Activated CD4-positive, alpha-beta T cell treated with anti-CD3 and anti-CD28 coated beads, Interleukin-2, Interleukin-6, amounts not matched to agents 100 ng/mL and 50 ng/mL, durations not matched to agents 16 hours and 8 hours (primary cell): ENCODE results near the gene CNPY3.
"Not testable (repeated sequence)": the region's sequence is repeated elsewhere in the genome, so short reads cannot be mapped to it uniquely, and the experiment has no call there.

Experiments
- DNase-seq: peaks from one replicate; pipeline ENCODE4 v3.0.0-alpha.2; 2020

CNPY3 gene

GRCh38 chr6:42916288-42916687 is 13.0 kb upstream of the CNPY3 start:
- no peak for DNase-seq

GRCh38 chr6:42921801-42922200 is 7.5 kb upstream of the CNPY3 start:
- no peak for DNase-seq

- DNase-seq: no peak
Observed at GRCh38 chr6:42923666-42924065, 5.6 kb upstream of the CNPY3 start.

GRCh38 chr6:42925248-42925857 is 3.9 kb upstream of the CNPY3 start:
- no peak for DNase-seq

GRCh38 chr6:42929821-42930360 is 611 bp downstream of the CNPY3 start:
- DNase-seq: peak; percentile 87

GRCh38 chr6:42932412-42932811 is 3.1 kb downstream of the CNPY3 start:
- no peak for DNase-seq

GRCh38 chr6:42933205-42933604 is 3.9 kb downstream of the CNPY3 start:
- no peak for DNase-seq

- no peak for DNase-seq
Observed at GRCh38 chr6:42935322-42935721, 6.0 kb downstream of the CNPY3 start.

GRCh38 chr6:42936398-42936797 is 7.1 kb downstream of the CNPY3 start:
- no peak for DNase-seq

GRCh38 chr6:42937548-42938427 is 8.5 kb downstream of the CNPY3 start:
- DNase-seq: no peak

GRCh38 chr6:42938428-42938796 is 9.1 kb downstream of the CNPY3 start:
- no peak for DNase-seq

- DNase-seq: no peak
Observed at GRCh38 chr6:42938987-42939809, 9.9 kb downstream of the CNPY3 start.

- no peak for DNase-seq
Observed at GRCh38 chr6:42939810-42940167, 10.5 kb downstream of the CNPY3 start.

- DNase-seq: no peak
Observed at GRCh38 chr6:42940493-42941045, 11.3 kb downstream of the CNPY3 start.

GRCh38 chr6:42941356-42941755 is 12.1 kb downstream of the CNPY3 start:
- not testable (repeated sequence) for DNase-seq

GRCh38 chr6:42942444-42942843 is 13.2 kb downstream of the CNPY3 start:
- no peak for DNase-seq

- DNase-seq: no peak
Observed at GRCh38 chr6:42947950-42948349, 18.7 kb downstream of the CNPY3 start.

GRCh38 chr6:42952389-42952788 is 23.1 kb downstream of the CNPY3 start:
- no peak for DNase-seq

GRCh38 chr6:42954405-42954804 is 25.1 kb downstream of the CNPY3 start:
- not testable (repeated sequence) for DNase-seq

- DNase-seq: no peak
Observed at GRCh38 chr6:42958125-42958524, 28.8 kb downstream of the CNPY3 start.

GRCh38 chr6:42959917-42960242 is 30.6 kb downstream of the CNPY3 start:
- no peak for DNase-seq

GRCh38 chr6:42960243-42961019 is 31.2 kb downstream of the CNPY3 start, which contains the start of gene GNMT:
GNMT (plus strand) TSS chr6:42960754; CDS start chr6:42960768, 14 bp downstream.
- no peak for DNase-seq
